Upper lobe of left lung (tissue), 4 donors: ENCODE data around the gene PATJ.

ENCODE experiments used
- CTCF ChIP-seq, 6 experiments: fragments of 450-650 bp in 4 of 6; fragments of 200-600 bp in 2 of 6; sonication (generic) in 2 of 6; IDR thresholded peaks; one replicate each; pipeline ENCODE4 v1.5.1; 2016 to 2019; ENCODE audit warnings: antibody characterized with exemption in 6 of 6
- EP300 ChIP-seq, 4 donors: sonication (generic); formaldehyde crosslinking; IDR thresholded peaks; one replicate each; pipeline ENCODE4 v1.5.1; 2017; ENCODE audit warnings: antibody characterized with exemption in 4 of 4, control low read depth in 2 of 4
- POLR2A ChIP-seq, 4 donors: fragments of 450-650 bp; IDR thresholded peaks; one replicate each; pipeline ENCODE4 v1.5.1; 2016 to 2017; ENCODE audit warnings: antibody characterized with exemption in 4 of 4, mild to moderate bottlenecking in 2 of 4
- POLR2AphosphoS5 ChIP-seq, 2 donors: sonication (generic); formaldehyde crosslinking; IDR thresholded peaks; one replicate each; pipeline ENCODE4 v1.5.1; 2017; ENCODE audit warnings: antibody characterized with exemption in 2 of 2

GRCh38 chr1:61842863-61843514 lies 100.7 kb downstream of the PATJ start:
- no peak for TF ChIP-seq CTCF (IDR thresholded peaks at IDR 0.05)
- no peak for TF ChIP-seq POLR2A (IDR thresholded peaks at IDR 0.05)
- TF ChIP-seq POLR2AphosphoS5 (IDR thresholded peaks at IDR 0.05) = no peak
- no peak for TF ChIP-seq EP300 (IDR thresholded peaks at IDR 0.05)
